Left lung (tissue), 10 donors: ENCODE data around the gene GPAM. TPM values are rescaled to one million over a fixed set of nuclear protein-coding genes. Genes with fewer than 3 reads are reported as not detected.
A peak's percentile ranks its signal among the peaks of the same experiment; 100 is the strongest.

ENCODE experiments used
- ATAC-seq: fragments of 200-7000 bp; cut with Tn5 transposase; one replicate; pipeline ENCODE4 v1.9.1; 2020; ENCODE audit warnings: moderate library complexity
- DNase-seq, 4 donors: peaks; one replicate each; pipeline ENCODE4 v3.0.0-alpha.2; 2013 to 2020
- H3K27ac ChIP-seq, 2 donors: fragments of 200-600 bp; sonication (generic) in 1 of 2; one replicate each; pipeline versions ENCODE4 v1.5.0 to v1.8.0; 2020 to 2021
- H3K27me3 ChIP-seq, 2 donors: fragments of 200-600 bp; sonication (generic) in 1 of 2; one replicate each; pipeline versions ENCODE4 v1.5.0 to v1.8.0; 2020 to 2021
- H3K36me3 ChIP-seq, 2 donors: fragments of 200-600 bp; sonication (generic) in 1 of 2; one replicate each; pipeline versions ENCODE4 v1.5.0 to v1.8.0; 2020 to 2021
- H3K4me1 ChIP-seq, 2 donors: fragments of 200-600 bp; one replicate each; pipeline ENCODE4 v1.8.0; 2021
- H3K4me3 ChIP-seq, 2 donors: fragments of 200-600 bp; sonication (generic) in 1 of 2; one replicate each; pipeline versions ENCODE4 v1.5.0 to v1.8.0; 2020 to 2021; ENCODE audit warnings: mild to moderate bottlenecking in 1 of 2
- H3K9me3 ChIP-seq, 2 donors: fragments of 200-600 bp; sonication (generic) in 1 of 2; one replicate each; pipeline versions ENCODE4 v1.5.0 to v1.8.0; 2020 to 2021
- CTCF ChIP-seq, 2 donors: fragments of 200-600 bp; sonication (generic) in 1 of 2; IDR thresholded peaks; one replicate each; pipeline versions ENCODE4 v1.5.0 to v1.8.0; 2021; ENCODE audit warnings: antibody characterized with exemption in 2 of 2
- intact Hi-C, 2 donors: fragments of 100-400 bp; cut with DNase I; formaldehyde crosslinking; loops; one replicate each; pipeline versions ENCODE4 v1.11.2 to v1.14.2; 2022
- polyA plus RNA-seq, 6 donors: library from polyadenylated mRNA; unstranded; fragments of 120-200 nt; gene quantifications; one replicate each; pipeline ENCODE4 v1.2.1, GENCODE V29; 2013; ENCODE audit not compliant: insufficient read length in 6 of 6
- total RNA-seq, 2 donors: library from RNA; stranded (reverse); fragmentation: NEBNext Ultra II Directional; extraction: Animal tissue kit (Norgen Biotek cat#: 25700); gene quantifications; one replicate each; pipeline ENCODE4 v1.2.1, GENCODE V29; 2021
- donor health status: DM: no; HTN: yes; CAD: no.
- donor health status: DM: no; HTN: no; CAD: no.

The GPAM gene
- total and polyA plus RNA-seq, 8 donors: 11.2 to 19.0 (median 17.0) TPM

- no peaks in the 10 kb centered on the region for H3K9me3 ChIP-seq
- DNase-seq (no peak), ATAC-seq (no peak)
- H3K4me1 ChIP-seq: peaks cover 8 to 17% of the 10 kb centered on the region in 2 donors
- H3K4me3 ChIP-seq: peak overlapping the region; percentile 69 to 85
- H3K36me3 ChIP-seq: peaks cover 0 to 16% of the 10 kb centered on the region in 2 donors
- no peaks in the 10 kb centered on the region for H3K27me3 ChIP-seq
- peak overlapping the region; percentile 65 to 68 for H3K27ac ChIP-seq
- no peak for TF ChIP-seq CTCF (IDR thresholded peaks at IDR 0.05)
- intact Hi-C loops: no loop called here
Measured at GRCh38 chr10:112184052-112184371, 447 bp upstream of the GPAM start.

- ATAC-seq: no peak
- intact Hi-C loops: no loop called here
- Histone ChIP-seq H3K27me3 (no peaks in the 10 kb centered on the region), H3K9me3 (no peaks in the 10 kb centered on the region), H3K27ac (peak overlapping the region in 1 of 2 donors; percentile 68), H3K36me3 (peaks cover 0 to 21% of the 10 kb centered on the region in 2 donors), H3K4me1 (peaks cover 8 to 17% of the 10 kb centered on the region in 2 donors), H3K4me3 (peak overlapping the region; percentile 69 to 85)
- TF ChIP-seq CTCF (IDR thresholded peaks at IDR 0.05): no peak
- DNase-seq: no peak
Measured at GRCh38 chr10:112182784-112183328, 709 bp downstream of the GPAM start.

GRCh38 chr10:112177247-112177646, 6.3 kb downstream of the GPAM start:
- intact Hi-C loops: no loop called here
- peak; percentile 80 for ATAC-seq
- no peaks in the 10 kb centered on the region for H3K27me3 ChIP-seq
- H3K27ac ChIP-seq: no peak overlapping the region
- no peak overlapping the region for H3K4me3 ChIP-seq
- H3K36me3 ChIP-seq: peaks cover 3 to 61% of the 10 kb centered on the region in 2 donors
- TF ChIP-seq CTCF (IDR thresholded peaks at IDR 0.05): no peak
- H3K4me1 ChIP-seq: peaks cover 0 to under 1% of the 10 kb centered on the region in 2 donors
- H3K9me3 ChIP-seq: no peaks in the 10 kb centered on the region
- DNase-seq: no peak

- DNase-seq (no peak), ATAC-seq (no peak)
- H3K4me1 ChIP-seq: no peaks in the 10 kb centered on the region
- no peak overlapping the region for H3K27ac ChIP-seq
- peaks cover 3 to 66% of the 10 kb centered on the region in 2 donors for H3K36me3 ChIP-seq
- intact Hi-C loops: no loop called here
- no peak overlapping the region for H3K4me3 ChIP-seq
- no peak for TF ChIP-seq CTCF (IDR thresholded peaks at IDR 0.05)
- no peaks in the 10 kb centered on the region for H3K9me3 ChIP-seq
- H3K27me3 ChIP-seq: no peaks in the 10 kb centered on the region
Measured at GRCh38 chr10:112176543-112176942, 7.0 kb downstream of the GPAM start.

- ATAC-seq: no peak
- no peak for DNase-seq
- Histone ChIP-seq H3K36me3 (peaks cover 3 to 67% of the 10 kb centered on the region in 2 donors), H3K27me3 (no peaks in the 10 kb centered on the region), H3K4me1 (no peaks in the 10 kb centered on the region), H3K27ac (no peak overlapping the region), H3K9me3 (no peaks in the 10 kb centered on the region), H3K4me3 (no peak overlapping the region)
- intact Hi-C loops: no loop called here
- no peak for TF ChIP-seq CTCF (IDR thresholded peaks at IDR 0.05)
Measured at GRCh38 chr10:112175409-112175808, 8.2 kb downstream of the GPAM start.
